ENCODE data around the gene EEF1G. TPM values are rescaled to one million over a fixed set of nuclear protein-coding genes. Genes with fewer than 3 reads are reported as not detected.

Gene EEF1G
- total and polyA plus RNA-seq, 2 of the 13 experiments (the other 11 are each of a cell fraction or from before 2014, with no cell fraction given), result 1,787 to 2,144 TPM

GRCh38 chr11:62621567-62622470, 48.1 kb upstream of the EEF1G start, which contains the start of gene B3GAT3 (continued):
- TF ChIP-seq TFAP4 (IDR thresholded peaks at IDR 0.05; ENCODE audit: borderline replicate concordance, low read depth), result peak; percentile 98
- TF ChIP-seq MZF1 (CRISPR knock-in tag; IDR thresholded peaks at IDR 0.05; ENCODE audit: borderline replicate concordance), result no peak; the same call in 1 of the 2 replicates
- peak; percentile 57 for TF ChIP-seq MED8 (CRISPR knock-in tag; IDR thresholded peaks at IDR 0.05; ENCODE audit: insufficient replicate concordance)
- TF ChIP-seq ONECUT2 (CRISPR knock-in tag; IDR thresholded peaks at IDR 0.05), result no peak
- no peak for TF ChIP-seq CEBPZ (IDR thresholded peaks at IDR 0.05; ENCODE audit: low read length)
- 0 out of 2 replicates have a peak, but pooled peaks have one; percentile 52 for TF ChIP-seq KLF15 (CRISPR knock-in tag; IDR thresholded peaks at IDR 0.05; ENCODE audit: borderline replicate concordance)
- TF ChIP-seq ELF4 (CRISPR knock-in tag; IDR thresholded peaks at IDR 0.05; ENCODE audit: borderline replicate concordance), result peak; percentile 85; the same call in 1 of the 2 replicates
- 0 out of 2 replicates have a peak, but pooled peaks have one; percentile 69 for TF ChIP-seq CREBL2 (CRISPR knock-in tag; IDR thresholded peaks at IDR 0.05; ENCODE audit: borderline replicate concordance)
- TF ChIP-seq MTF2 (CRISPR knock-in tag; IDR thresholded peaks at IDR 0.05; ENCODE audit: borderline replicate concordance), result no peak
- TF ChIP-seq ZBTB10 (CRISPR knock-in tag; IDR thresholded peaks at IDR 0.05; ENCODE audit: borderline replicate concordance), result peak; percentile 46; the same call in 1 of the 2 replicates
- TF ChIP-seq ZNF503 (CRISPR knock-in tag; IDR thresholded peaks at IDR 0.05), result peak; percentile 81
- peak; percentile 88; the same call in 1 of the 2 replicates for TF ChIP-seq REL (CRISPR knock-in tag; conservative IDR thresholded peaks at IDR 0.05)
- peak; percentile 79 for TF ChIP-seq ZNF883 (CRISPR knock-in tag; IDR thresholded peaks at IDR 0.05; ENCODE audit: not compliant biosample characterization)
- peak; percentile 96 for TF ChIP-seq MXD3 (CRISPR knock-in tag; IDR thresholded peaks at IDR 0.05)

Data from HepG2 (cell line).